ENCODE measurements around the gene ARHGEF28.

DNA sequence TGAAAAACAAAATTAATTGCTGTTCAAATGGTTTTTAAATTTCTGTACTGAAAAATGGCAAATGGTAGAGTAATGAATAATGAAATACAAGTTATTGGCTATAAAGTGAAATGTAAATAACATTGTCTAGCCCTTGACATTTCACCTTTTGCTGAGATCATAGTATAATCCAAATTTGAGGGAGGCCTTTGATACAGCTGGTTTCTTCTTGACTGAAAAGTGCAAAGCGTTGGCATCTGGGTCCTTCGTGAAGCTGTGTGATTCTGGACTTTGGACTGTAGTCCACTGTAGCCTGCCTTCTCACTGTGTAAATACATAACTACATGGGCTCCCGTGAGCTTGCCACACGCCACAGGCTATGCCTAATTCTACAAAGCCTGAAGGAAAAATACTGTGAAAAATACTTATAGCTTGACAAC is 52.3 kb downstream of the ARHGEF28 start:
- TF ChIP-seq EZH2 (IDR thresholded peaks at IDR 0.05; ENCODE audit: borderline replicate concordance, insufficient read depth, low read length, poor library complexity, severe bottlenecking) (no peak), EP300 (conservative IDR thresholded peaks at IDR 0.05; ENCODE audit: poor library complexity, severe bottlenecking) (no peak), TAF1 (IDR thresholded peaks at IDR 0.05; ENCODE audit: low read depth) (no peak), POLR2AphosphoS5 (IDR thresholded peaks at IDR 0.05) (no peak), SMC3 (conservative IDR thresholded peaks at IDR 0.05; ENCODE audit: poor library complexity) (no peak)
- TF ChIP-seq, protein P1, sequence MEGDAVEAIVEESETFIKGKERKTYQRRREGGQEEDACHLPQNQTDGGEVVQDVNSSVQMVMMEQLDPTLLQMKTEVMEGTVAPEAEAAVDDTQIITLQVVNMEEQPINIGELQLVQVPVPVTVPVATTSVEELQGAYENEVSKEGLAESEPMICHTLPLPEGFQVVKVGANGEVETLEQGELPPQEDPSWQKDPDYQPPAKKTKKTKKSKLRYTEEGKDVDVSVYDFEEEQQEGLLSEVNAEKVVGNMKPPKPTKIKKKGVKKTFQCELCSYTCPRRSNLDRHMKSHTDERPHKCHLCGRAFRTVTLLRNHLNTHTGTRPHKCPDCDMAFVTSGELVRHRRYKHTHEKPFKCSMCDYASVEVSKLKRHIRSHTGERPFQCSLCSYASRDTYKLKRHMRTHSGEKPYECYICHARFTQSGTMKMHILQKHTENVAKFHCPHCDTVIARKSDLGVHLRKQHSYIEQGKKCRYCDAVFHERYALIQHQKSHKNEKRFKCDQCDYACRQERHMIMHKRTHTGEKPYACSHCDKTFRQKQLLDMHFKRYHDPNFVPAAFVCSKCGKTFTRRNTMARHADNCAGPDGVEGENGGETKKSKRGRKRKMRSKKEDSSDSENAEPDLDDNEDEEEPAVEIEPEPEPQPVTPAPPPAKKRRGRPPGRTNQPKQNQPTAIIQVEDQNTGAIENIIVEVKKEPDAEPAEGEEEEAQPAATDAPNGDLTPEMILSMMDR (IDR thresholded peaks at IDR 0.05; ENCODE audit: poor library complexity, severe bottlenecking), result no peak
- TF ChIP-seq, protein P2, sequence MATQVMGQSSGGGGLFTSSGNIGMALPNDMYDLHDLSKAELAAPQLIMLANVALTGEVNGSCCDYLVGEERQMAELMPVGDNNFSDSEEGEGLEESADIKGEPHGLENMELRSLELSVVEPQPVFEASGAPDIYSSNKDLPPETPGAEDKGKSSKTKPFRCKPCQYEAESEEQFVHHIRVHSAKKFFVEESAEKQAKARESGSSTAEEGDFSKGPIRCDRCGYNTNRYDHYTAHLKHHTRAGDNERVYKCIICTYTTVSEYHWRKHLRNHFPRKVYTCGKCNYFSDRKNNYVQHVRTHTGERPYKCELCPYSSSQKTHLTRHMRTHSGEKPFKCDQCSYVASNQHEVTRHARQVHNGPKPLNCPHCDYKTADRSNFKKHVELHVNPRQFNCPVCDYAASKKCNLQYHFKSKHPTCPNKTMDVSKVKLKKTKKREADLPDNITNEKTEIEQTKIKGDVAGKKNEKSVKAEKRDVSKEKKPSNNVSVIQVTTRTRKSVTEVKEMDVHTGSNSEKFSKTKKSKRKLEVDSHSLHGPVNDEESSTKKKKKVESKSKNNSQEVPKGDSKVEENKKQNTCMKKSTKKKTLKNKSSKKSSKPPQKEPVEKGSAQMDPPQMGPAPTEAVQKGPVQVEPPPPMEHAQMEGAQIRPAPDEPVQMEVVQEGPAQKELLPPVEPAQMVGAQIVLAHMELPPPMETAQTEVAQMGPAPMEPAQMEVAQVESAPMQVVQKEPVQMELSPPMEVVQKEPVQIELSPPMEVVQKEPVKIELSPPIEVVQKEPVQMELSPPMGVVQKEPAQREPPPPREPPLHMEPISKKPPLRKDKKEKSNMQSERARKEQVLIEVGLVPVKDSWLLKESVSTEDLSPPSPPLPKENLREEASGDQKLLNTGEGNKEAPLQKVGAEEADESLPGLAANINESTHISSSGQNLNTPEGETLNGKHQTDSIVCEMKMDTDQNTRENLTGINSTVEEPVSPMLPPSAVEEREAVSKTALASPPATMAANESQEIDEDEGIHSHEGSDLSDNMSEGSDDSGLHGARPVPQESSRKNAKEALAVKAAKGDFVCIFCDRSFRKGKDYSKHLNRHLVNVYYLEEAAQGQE (IDR thresholded peaks at IDR 0.05; ENCODE audit: borderline replicate concordance), result no peak

Data from neural cell (in vitro differentiated cells).